Frontal cortex (tissue), 4 donors: ENCODE data around the gene DQX1. TPM values are rescaled to one million over a fixed set of nuclear protein-coding genes. Genes with fewer than 3 reads are reported as not detected.

Experiments used
- DNase-seq, 2 donors: peaks; one replicate each; pipeline ENCODE4 v3.0.0; 2012; ENCODE audit warnings: low spot score in 2 of 2
- FAIRE-seq: peaks from 2 replicates; lab custom pipeline; 2012; peaks lifted over from hg19 to GRCh38; lab: Jason Lieb, UNC
- total RNA-seq: library from RNA; depleted of rRNA; stranded (reverse); fragments of >200 nt; gene quantifications from one replicate; pipeline ENCODE4 v1.2.3, GENCODE V29; 2014
- donor health status: control.
- donor health status: control.
- donor health status: control.

The DQX1 gene
- total RNA-seq, 1 donor from 2014 or later: not detected

DNA sequence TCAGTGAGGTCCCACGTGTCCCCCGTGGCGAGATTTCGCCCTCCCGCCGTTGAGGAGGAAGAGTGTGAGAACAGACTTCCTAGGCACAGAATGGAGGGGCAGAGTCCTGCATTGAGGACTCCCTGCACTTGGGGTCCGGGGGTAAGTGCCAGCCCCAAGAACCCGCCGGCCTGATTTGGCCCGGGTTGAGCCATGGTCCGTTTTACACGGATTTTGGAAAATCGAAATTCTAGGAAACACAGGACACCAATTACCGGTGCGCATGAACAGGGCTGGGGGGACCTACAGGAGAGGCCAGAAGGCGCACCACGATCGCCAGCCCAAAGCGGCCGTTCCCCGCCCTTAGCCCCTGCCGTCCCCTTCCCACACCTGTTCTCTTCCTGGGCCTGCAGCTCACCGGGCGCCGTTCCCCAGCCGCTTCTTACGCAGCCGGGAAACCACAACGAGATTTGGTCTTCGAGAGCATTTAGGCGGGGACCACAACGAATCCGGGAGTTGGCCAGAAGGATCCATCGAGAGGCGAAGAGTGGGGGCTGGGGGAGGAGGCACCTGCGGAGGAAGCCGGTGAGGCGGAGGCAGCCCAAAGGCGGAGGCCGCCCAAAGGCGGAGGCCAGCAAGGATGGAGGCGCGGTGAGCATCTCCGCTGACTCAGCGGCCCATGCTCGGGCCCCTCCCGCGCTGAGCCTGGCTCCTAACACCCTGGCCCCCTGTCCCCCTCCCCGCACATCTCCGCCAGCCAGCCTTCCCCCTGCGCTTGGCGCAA is 12.2 kb downstream of the DQX1 start:
- DNase-seq (peak in 1 of 2 donors; percentile 44), FAIRE-seq (no peak)

DNA sequence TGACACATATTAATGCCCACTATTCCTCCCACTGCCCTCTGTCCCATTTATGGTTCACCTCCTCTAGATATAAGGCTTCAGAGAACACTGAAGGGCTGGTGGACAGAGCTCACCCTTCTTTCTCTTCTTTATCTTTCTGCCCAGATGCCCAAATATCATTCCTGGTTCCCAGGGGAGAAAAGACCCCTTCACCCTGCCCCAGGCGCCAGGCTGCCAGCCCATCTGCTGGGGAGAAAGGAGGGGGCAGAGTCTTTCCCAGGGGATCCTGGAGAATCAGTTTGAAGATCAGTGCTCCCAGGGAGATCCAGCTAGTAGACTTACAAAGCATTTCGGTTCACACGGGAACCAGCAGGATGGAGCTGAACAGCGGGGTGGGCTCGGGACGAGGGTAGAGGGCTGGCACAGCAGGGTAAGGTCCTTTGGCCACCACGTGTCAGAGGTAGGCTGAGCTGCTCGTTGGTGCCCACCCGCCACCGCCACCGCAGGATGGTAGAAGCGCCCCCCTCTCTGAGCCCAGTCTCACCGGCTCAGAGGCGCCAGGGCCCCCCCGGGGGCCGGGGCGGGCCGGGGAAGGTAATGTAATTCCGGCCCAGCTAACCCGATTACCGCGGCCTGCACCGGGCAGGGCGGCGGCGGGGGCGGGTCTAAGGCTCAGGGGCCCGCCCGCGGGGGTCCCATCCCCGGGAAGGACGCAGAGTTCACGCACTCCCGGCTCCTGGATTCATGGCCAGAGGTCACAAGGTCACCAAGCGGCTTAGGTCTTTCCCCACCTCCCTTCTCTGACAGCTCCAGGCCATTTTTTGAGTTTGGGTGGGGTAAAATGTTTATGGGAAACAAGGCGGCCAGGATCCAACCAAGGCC is 13.1 kb downstream of the DQX1 start:
- FAIRE-seq (no peak), DNase-seq (no peak)

- DNase-seq: no peak
Measured at GRCh38 chr2:74511104-74511989, 14.7 kb downstream of the DQX1 start.

DNA sequence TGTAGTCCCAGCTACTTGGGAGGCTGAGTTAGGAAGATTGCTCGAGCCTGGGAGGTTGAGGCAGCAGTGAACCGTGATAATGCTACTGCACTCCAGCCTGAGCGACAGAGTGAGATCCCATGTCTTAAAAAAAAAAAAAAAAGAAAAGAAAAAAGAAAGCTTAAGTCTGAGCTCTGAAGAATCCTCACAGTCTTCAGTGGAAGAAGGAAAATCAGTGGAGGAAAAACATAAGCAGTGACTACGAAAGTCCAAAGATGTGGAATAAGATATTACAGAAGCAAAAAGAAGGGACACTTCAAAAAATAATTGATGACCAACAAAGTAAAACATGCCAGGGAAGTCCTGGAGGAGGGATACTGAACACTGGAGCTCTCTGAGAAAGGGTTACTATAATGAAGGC is 15.8 kb downstream of the DQX1 start:
- DNase-seq: no peak
- no peak for FAIRE-seq

More at GRCh38 chr2:74511104-74511989, 14.7 kb downstream of the DQX1 start:
- FAIRE-seq: no peak

- no peak for DNase-seq
- FAIRE-seq: no peak
Measured at GRCh38 chr2:74507926-74508520, 18.0 kb downstream of the DQX1 start.

DNA sequence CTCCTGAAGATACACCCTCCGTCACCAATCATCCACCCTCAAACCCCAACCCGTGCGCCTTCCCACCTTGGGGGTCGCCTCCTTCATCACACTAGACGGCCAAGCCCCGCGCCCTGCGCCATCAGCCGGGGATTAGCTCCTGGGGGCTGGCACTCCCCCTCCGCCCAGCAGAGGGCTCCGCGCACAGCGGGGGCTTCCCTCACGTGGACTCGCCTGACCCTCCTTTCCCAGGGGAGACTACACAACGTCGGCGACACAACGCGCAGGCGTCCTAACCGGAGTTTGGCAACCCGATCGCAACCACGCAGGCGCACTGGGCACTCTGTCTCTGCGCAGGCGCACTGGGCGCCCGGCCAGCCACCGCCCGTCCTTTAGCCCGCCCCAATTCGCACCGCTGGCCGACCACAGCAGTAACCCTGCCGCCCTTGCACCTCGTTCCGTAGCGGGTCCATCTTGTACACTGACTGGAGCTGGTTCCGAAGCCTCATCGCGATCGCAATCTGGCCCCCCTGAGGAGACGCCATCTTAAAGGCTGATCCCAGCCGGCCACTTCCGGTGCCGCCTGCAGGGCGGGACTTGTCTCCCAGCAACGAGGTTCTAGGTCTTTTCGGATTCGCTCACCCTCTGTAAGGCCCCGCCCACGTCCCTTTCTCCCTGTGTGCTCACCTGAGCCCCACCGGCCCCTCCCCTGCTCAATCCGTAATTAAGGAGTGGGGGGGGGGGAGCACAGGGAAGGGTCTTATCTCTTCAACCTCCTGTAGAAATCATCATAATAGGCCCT is 18.7 kb downstream of the DQX1 start, which contains the start of gene PCGF1:
Gene PCGF1, minus strand, starts transcription at position 551 of the 781 bp plus-strand sequence. Its CDS starts 27 bp downstream, at position 524.
- DNase-seq (peak; percentile 98 to 99), FAIRE-seq (no peak)

- FAIRE-seq (no peak), DNase-seq (no peak)
Measured at GRCh38 chr2:74505448-74506246, 20.4 kb downstream of the DQX1 start.

DNA sequence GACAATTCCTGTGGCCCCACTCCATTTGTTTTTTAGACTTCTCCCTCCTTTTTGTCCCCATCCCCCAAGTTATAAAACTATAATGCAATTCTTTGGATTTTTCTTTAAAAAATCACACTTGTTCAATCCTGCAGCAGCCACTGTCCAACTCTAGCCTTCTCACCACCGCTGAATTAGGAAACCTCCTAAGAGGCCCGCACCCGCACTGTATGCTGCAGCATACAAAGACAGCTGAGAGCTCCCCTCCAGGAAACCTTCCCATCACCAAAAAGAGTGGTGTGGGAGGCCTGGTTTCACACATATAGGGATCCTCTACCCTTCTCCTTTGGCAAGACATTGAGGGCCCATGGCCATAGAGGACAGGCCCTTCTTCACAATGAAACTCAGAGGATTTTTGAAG is 21.4 kb downstream of the DQX1 start:
- FAIRE-seq (no peak), DNase-seq (no peak)

- DNase-seq (no peak), FAIRE-seq (no peak)
Measured at GRCh38 chr2:74503506-74504475, 22.2 kb downstream of the DQX1 start.

GRCh38 chr2:74502720-74503505 is 23.1 kb downstream of the DQX1 start:
- DNase-seq (peak; percentile 55 to 72), FAIRE-seq (no peak)

DNA sequence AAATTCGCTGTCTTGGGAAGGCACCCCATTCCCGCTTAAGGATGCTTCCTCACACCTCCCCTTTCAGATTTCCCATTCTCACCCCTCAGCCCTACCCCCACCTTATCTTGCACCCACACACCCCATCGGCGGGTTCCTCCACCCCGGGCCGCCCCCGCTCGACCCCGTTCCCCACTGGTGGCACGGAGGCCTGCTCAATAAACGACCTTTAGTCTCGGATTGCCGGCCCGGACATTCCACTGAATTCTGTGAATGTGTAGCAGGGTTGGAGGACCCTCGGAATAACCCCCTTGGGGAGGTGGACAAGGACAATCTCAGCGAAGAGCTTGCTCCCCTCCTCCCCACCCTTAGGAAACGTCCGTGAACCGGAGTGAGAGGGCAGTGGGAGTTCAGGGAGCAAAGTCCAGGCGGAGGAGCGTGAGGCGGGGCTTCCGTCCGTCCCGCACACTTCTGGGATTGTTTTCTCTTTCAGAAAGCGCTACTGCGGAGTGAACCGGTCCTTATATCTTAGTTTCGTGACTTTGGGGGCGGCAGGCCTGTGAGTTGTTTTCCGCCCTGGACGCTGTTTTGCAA is 23.8 kb downstream of the DQX1 start:
- FAIRE-seq: no peak
- DNase-seq: no peak

- no peak for DNase-seq
- no peak for FAIRE-seq
Measured at GRCh38 chr2:74501335-74502071, 24.5 kb downstream of the DQX1 start.

- no peak for FAIRE-seq
- DNase-seq: no peak
Measured at GRCh38 chr2:74500578-74500946, 25.5 kb downstream of the DQX1 start.

- FAIRE-seq (no peak), DNase-seq (no peak)
Measured at GRCh38 chr2:74499940-74500577, 26.0 kb downstream of the DQX1 start.
